Measurements from ENCODE around the gene TSPAN33. TPM values are rescaled to one million over a fixed set of nuclear protein-coding genes. Genes with fewer than 3 reads are reported as not detected.
"Not testable (repeated sequence)": the region's sequence is repeated elsewhere in the genome, so short reads cannot be mapped to it uniquely, and the experiment has no call there.

Gene TSPAN33
- total RNA-seq, 1 experiment from 2014 or later: 12.4 TPM

GRCh38 chr7:129218514-129219062 is 74.1 kb downstream of the TSPAN33 start:
- no peaks in the 10 kb centered on the region for H3K9me3 Mint-ChIP-seq (ENCODE audit: low read depth, unreplicated experiment)
- H3K27ac Mint-ChIP-seq (ENCODE audit: unreplicated experiment): no peak overlapping the region
- CTCF ChIA-PET: interaction anchor here (0.5 to 2.4 kb wide), 12 partner anchors 11 to 425 kb away, joined by 3 to 19 read pairs (median 4); partner anchors contain the start of gene STRIP2
- H3K27me3 Mint-ChIP-seq (ENCODE audit: unreplicated experiment): peaks cover 15% of the 10 kb centered on the region
- BruUV-seq (replicated peaks): no TSS peak
- peak; percentile 89 for TF ChIP-seq CTCF (IDR thresholded peaks at IDR 0.05; ENCODE audit: unreplicated experiment)
- H3K36me3 Mint-ChIP-seq (ENCODE audit: insufficient read depth, unreplicated experiment): no peaks in the 10 kb centered on the region
- no peak overlapping the region for H3K4me3 Mint-ChIP-seq (ENCODE audit: low read depth, unreplicated experiment)
- peak; percentile 86 for DNase-seq
- intact Hi-C loops (cut with micrococcal nuclease; ENCODE audit: unreplicated experiment): loop anchor here (1.0 kb wide), 3 partner anchors 63 to 254 kb away; no protein-coding TSS in a partner anchor
- H3K4me1 Mint-ChIP-seq (ENCODE audit: low read depth, unreplicated experiment): peaks cover 7% of the 10 kb centered on the region

DNA sequence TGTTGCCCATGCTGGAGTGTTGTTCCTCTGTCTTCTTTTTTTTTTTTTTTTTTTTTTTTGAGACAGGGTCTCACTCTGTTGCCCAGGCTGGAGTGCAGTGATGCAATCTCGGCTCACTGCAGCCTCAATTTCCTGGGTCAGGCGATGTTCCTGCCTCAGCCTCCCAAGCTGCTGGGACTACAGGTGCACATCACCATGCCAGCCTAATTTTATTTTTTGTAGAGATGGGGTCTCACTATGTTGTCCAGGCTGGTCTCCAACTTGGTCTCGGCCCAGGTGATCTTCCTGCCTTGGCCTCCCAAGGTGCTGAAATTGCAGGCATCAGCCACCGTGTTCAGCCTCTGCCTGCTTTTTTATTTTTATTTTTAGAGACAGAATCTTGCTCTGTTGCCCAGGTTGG is 74.7 kb downstream of the TSPAN33 start:
- H3K4me1 Mint-ChIP-seq (ENCODE audit: low read depth, unreplicated experiment); intact Hi-C loops (cut with micrococcal nuclease; ENCODE audit: unreplicated experiment); H3K4me3 Mint-ChIP-seq (ENCODE audit: low read depth, unreplicated experiment); DNase-seq; H3K9me3 Mint-ChIP-seq (ENCODE audit: low read depth, unreplicated experiment); BruUV-seq (replicated peaks); H3K27ac Mint-ChIP-seq (ENCODE audit: unreplicated experiment); H3K36me3 Mint-ChIP-seq (ENCODE audit: insufficient read depth, unreplicated experiment): not testable (repeated sequence)
- CTCF ChIA-PET: interaction anchor here (0.6 to 2.4 kb wide), 12 partner anchors 15 to 424 kb away, joined by 3 to 19 read pairs (median 6); partner anchors contain the start of gene STRIP2
- peaks cover 11% of the 10 kb centered on the region for H3K27me3 Mint-ChIP-seq (ENCODE audit: unreplicated experiment)

Other genes starting within 250 kb of the TSPAN33 start
- gene KCP, start 234.0 kb upstream of the TSPAN33 start, total RNA-seq (2022): 6.8 and 10.6 TPM in 2 replicates
- gene IRF5, start 206.8 kb upstream of the TSPAN33 start, total RNA-seq (2022): 11.4 and 13.4 TPM in 2 replicates
- gene TNPO3, start 89.6 kb upstream of the TSPAN33 start, total RNA-seq (2022): 43.6 and 47.1 TPM in 2 replicates
- gene SMO, start 43.9 kb downstream of the TSPAN33 start, total RNA-seq (2022): 2.1 and 3.6 TPM in 2 replicates
- gene AHCYL2, start 80.3 kb downstream of the TSPAN33 start, total RNA-seq (2022): 54.6 and 66.4 TPM in 2 replicates